Keratinocyte (primary cell): ENCODE measurements around the gene KANK2. TPM values are rescaled to one million over a fixed set of nuclear protein-coding genes. Genes with fewer than 3 reads are reported as not detected.

Source experiments
- DNase-seq: peaks from one replicate; pipeline ENCODE4 v3.0.0-alpha.2; 2011; ENCODE audit warnings: low read depth, missing footprints, low spot score
- FAIRE-seq: peaks from 2 replicates; lab custom pipeline; 2011; peaks lifted over from hg19 to GRCh38; lab: Jason Lieb, UNC
- H2AFZ ChIP-seq: 2 replicates; pipeline ENCODE4 v1.6.0; 2012; ENCODE audit warnings: low read length, control low read depth, inconsistent platforms; ENCODE audit not compliant: control insufficient read depth
- H3K27ac ChIP-seq: 2 replicates; pipeline ENCODE4 v1.5.1; 2011; ENCODE audit warnings: low read length; ENCODE audit not compliant: control insufficient read depth, insufficient read depth
- H3K27me3 ChIP-seq: 3 replicates; pipeline ENCODE4 v1.6.0; 2011; ENCODE audit warnings: low read length; ENCODE audit not compliant: control insufficient read depth, insufficient read depth; ENCODE audit errors: extremely low read depth
- H3K36me3 ChIP-seq, 2 experiments: 2 replicates in 1 of 2; 3 replicates in 1 of 2; pipeline ENCODE4 v1.5.1; 2011; ENCODE audit warnings: low read length in 2 of 2, mild to moderate bottlenecking in 1 of 2; ENCODE audit not compliant: control insufficient read depth in 2 of 2, insufficient read depth in 2 of 2; ENCODE audit errors: extremely low read depth in 1 of 2
- H3K4me1 ChIP-seq: 3 replicates; pipeline ENCODE4 v1.5.1; 2011; ENCODE audit warnings: low read length; ENCODE audit not compliant: control insufficient read depth, insufficient read depth; ENCODE audit errors: extremely low read depth
- H3K4me2 ChIP-seq: 3 replicates; pipeline ENCODE4 v1.6.0; 2011; ENCODE audit warnings: low read depth, low read length; ENCODE audit not compliant: control insufficient read depth, insufficient read depth; ENCODE audit errors: extremely low read depth
- H3K4me3 ChIP-seq, 3 experiments: fragments of 200-600 bp in 1 of 3; sonication (generic) in 1 of 3; 2 replicates in 2 of 3; 3 replicates in 1 of 3; pipeline ENCODE4 v1.5.1; 2011 to 2016; ENCODE audit warnings: low read length in 3 of 3, mild to moderate bottlenecking in 3 of 3, control low read depth in 2 of 3, inconsistent platforms in 1 of 3, low read depth in 1 of 3, mixed read lengths in 1 of 3, mixed run types in 1 of 3, moderate library complexity in 1 of 3; ENCODE audit not compliant: control insufficient read depth in 2 of 3, insufficient read depth in 2 of 3; ENCODE audit errors: extremely low read depth in 1 of 3
- H3K79me2 ChIP-seq: 2 replicates; pipeline ENCODE4 v1.6.0; 2012; ENCODE audit warnings: low read length; ENCODE audit not compliant: control insufficient read depth, insufficient read depth
- H3K9ac ChIP-seq: 3 replicates; pipeline ENCODE4 v1.6.0; 2011; ENCODE audit warnings: low read length; ENCODE audit not compliant: control insufficient read depth, insufficient read depth; ENCODE audit errors: extremely low read depth
- H3K9me1 ChIP-seq: 3 replicates; pipeline ENCODE4 v1.6.0; 2011; ENCODE audit warnings: low read length; ENCODE audit not compliant: control insufficient read depth, insufficient read depth; ENCODE audit errors: extremely low read depth
- H3K9me3 ChIP-seq: 2 replicates; pipeline ENCODE4 v1.5.1; 2012; ENCODE audit warnings: low read depth, low read length; ENCODE audit not compliant: control insufficient read depth
- H4K20me1 ChIP-seq: 3 replicates; pipeline ENCODE4 v1.6.0; 2011; ENCODE audit warnings: low read length; ENCODE audit not compliant: control insufficient read depth, insufficient read depth; ENCODE audit errors: extremely low read depth
- CTCF ChIP-seq, 3 experiments: IDR thresholded peaks in 1 of 3; conservative IDR thresholded peaks in 1 of 3; optimal IDR thresholded peaks in 1 of 3; 2 replicates in 2 of 3; 3 replicates in 1 of 3; pipeline versions ENCODE3 to v1.5.1; 2011; ENCODE audit warnings: low read length in 3 of 3, mild to moderate bottlenecking in 3 of 3, moderate library complexity in 2 of 3, control low read depth in 1 of 3, inconsistent platforms in 1 of 3; ENCODE audit not compliant: insufficient read depth in 2 of 3; ENCODE audit errors: extremely low read depth in 1 of 3
- EZH2 ChIP-seq: IDR thresholded peaks from one replicate; pipeline ENCODE4 v1.6.1; 2012; ENCODE audit warnings: inconsistent platforms, mild to moderate bottlenecking, low read length, moderate library complexity
- dilution Hi-C: fragments of 300-500 bp; cut with MboI; formaldehyde crosslinking; loops from one replicate; pipeline ENCODE4 v1.7.0; 2020; ENCODE audit warnings: low sequenced_read_pairs; ENCODE audit not compliant: extremely low pct_ligation_motif_present
- polyA plus RNA-seq, 5 experiments: library from polyadenylated mRNA; depleted of rRNA in 3 of 5; stranded (reverse) in 3 of 5; stranded (forward) in 1 of 5; unstranded in 1 of 5; fragments of >200 nt; gene quantifications; 1 replicate in 1 of 5; 2 replicates in 3 of 5; 3 replicates in 1 of 5; pipeline versions ENCODE4 v1.2.1 to v1.2.3, GENCODE V29; 2011 to 2012; ENCODE audit warnings: missing spikeins in 2 of 5, low read depth in 1 of 5, low replicate concordance in 1 of 5

The KANK2 gene
- polyA plus RNA-seq, 1 donor (not counting 4 experiments of a cell fraction or from before 2014, with no cell fraction given), result 2.8 TPM

DNA sequence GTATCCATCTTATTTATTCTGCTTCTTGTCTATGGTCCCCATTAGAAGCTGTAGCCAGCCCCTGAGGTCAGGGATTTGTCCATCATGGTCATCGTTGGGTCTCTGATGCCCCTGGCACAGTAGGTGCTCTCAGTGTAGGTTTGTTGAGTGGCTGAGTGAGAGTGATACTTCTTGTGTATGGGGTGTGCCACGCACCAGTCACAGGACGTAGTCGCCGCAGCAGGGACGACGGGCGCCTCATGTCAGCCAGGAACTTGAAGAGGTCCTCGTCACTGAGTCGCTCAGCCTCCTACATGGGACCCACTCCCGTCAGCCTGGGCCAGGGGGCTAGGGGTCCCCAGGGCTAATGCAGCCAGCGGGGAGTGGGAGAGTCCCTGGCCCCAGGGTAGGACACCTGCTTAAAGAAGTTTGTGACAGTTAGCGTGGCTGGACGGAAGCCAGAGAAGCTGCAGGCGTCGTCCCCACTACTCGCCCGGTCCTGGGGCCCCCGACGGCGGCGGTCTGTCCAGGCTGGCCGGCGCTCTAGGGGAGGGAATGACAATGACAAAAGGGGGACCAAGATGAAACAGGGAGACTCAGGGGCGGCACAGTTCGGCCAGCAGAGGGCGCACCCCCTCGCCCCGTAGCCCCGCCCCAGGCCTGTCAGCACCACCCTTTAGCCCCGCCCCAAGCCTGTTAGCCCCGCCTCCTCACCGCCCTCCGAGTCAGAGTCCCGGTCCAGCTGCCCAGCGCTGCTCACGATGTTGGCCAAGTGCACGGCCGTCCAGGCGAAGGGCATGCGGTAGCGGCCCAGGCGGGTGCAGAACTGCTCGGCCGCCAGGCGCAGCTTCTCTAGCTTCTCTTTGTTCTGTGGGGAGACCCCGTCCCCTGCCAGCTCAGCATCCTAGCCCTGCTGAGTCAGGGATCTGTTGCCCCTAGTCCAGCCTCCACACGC lies 45.8 kb upstream of the KANK2 start:
- Histone ChIP-seq H2AFZ (no peak overlapping the region), H3K9me1 (no peaks in the 10 kb centered on the region), H3K4me2 (no peak overlapping the region), H3K4me1 (no peaks in the 10 kb centered on the region), H3K4me3 (no peak overlapping the region), H3K36me3 (peaks cover 25 to 35% of the 10 kb centered on the region in 2 experiments), H3K9me3 (no peaks in the 10 kb centered on the region), H3K27me3 (no peaks in the 10 kb centered on the region), H4K20me1 (no peaks in the 10 kb centered on the region), H3K9ac (no peak overlapping the region), H3K79me2 (no peaks in the 10 kb centered on the region), H3K27ac (no peak overlapping the region)
- no peak for DNase-seq
- dilution Hi-C loops, result no loop called here
- TF ChIP-seq EZH2 (no peak), CTCF (optimal IDR thresholded peaks at IDR 0.05 in 1 of 3, IDR thresholded peaks at IDR 0.05 in 1 of 3, conservative IDR thresholded peaks at IDR 0.05 in 1 of 3; ENCODE audit: extremely low read depth in 1 of 3, insufficient read depth in 2 of 3, low read length in 3 of 3) (peak; percentile 37 to 78 (median 78))
- no peak for FAIRE-seq

- Histone ChIP-seq H3K4me3 (no peak overlapping the region), H4K20me1 (no peaks in the 10 kb centered on the region), H3K9me1 (no peaks in the 10 kb centered on the region), H2AFZ (no peak overlapping the region), H3K27me3 (no peaks in the 10 kb centered on the region), H3K36me3 (peaks cover 17 to 31% of the 10 kb centered on the region in 2 experiments), H3K27ac (no peak overlapping the region), H3K4me2 (no peak overlapping the region), H3K9me3 (no peaks in the 10 kb centered on the region), H3K79me2 (no peaks in the 10 kb centered on the region), H3K9ac (no peak overlapping the region), H3K4me1 (no peaks in the 10 kb centered on the region)
- DNase-seq (no peak), FAIRE-seq (no peak)
- dilution Hi-C loops, result no loop called here
- TF ChIP-seq CTCF (optimal IDR thresholded peaks at IDR 0.05 in 1 of 3, IDR thresholded peaks at IDR 0.05 in 1 of 3, conservative IDR thresholded peaks at IDR 0.05 in 1 of 3; ENCODE audit: extremely low read depth in 1 of 3, insufficient read depth in 2 of 3, low read length in 3 of 3) (no peak), EZH2 (no peak)
These were observed 44.7 kb upstream of the KANK2 start for GRCh38 chr19:11242025-11242424.
